ENCODE measurements around the gene KLHL42.
"Not testable (repeated sequence)": the region's sequence is repeated elsewhere in the genome, so short reads cannot be mapped to it uniquely, and the experiment has no call there.

GRCh38 chr12:27745734-27746133 is 34.3 kb upstream of the KLHL42 start:
- not testable (repeated sequence) for TF ChIP-seq CTCF (conservative IDR thresholded peaks at IDR 0.05; ENCODE audit: low read length); EZH2phosphoT487 (IDR thresholded peaks at IDR 0.05; ENCODE audit: borderline replicate concordance, low read depth, low read length)
